Measurements from ENCODE around the gene TSR2.

DNA sequence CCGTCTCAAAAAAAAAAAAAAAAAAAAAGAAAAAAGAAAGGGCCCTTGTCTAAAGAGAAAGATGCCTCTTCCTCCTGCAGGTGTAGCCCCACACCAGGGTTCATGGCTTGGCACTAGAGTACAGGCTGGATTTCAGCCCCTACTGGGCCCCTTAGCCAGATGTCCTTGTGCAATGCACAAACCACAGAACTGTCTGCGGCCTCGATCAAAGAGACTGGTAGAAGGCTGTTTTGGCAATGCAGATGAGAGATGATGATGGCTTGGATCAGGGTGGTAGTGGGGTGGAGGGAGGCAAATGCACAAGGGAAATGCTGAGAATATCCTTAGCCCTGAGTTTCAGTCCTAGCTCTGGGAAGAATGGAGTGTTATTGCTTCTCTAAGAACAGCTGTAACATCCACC, 26.5 kb upstream of the TSR2 start:
- TF ChIP-seq, protein P1, sequence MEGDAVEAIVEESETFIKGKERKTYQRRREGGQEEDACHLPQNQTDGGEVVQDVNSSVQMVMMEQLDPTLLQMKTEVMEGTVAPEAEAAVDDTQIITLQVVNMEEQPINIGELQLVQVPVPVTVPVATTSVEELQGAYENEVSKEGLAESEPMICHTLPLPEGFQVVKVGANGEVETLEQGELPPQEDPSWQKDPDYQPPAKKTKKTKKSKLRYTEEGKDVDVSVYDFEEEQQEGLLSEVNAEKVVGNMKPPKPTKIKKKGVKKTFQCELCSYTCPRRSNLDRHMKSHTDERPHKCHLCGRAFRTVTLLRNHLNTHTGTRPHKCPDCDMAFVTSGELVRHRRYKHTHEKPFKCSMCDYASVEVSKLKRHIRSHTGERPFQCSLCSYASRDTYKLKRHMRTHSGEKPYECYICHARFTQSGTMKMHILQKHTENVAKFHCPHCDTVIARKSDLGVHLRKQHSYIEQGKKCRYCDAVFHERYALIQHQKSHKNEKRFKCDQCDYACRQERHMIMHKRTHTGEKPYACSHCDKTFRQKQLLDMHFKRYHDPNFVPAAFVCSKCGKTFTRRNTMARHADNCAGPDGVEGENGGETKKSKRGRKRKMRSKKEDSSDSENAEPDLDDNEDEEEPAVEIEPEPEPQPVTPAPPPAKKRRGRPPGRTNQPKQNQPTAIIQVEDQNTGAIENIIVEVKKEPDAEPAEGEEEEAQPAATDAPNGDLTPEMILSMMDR (IDR thresholded peaks at IDR 0.05; ENCODE audit: insufficient read depth, low read length, poor library complexity, severe bottlenecking): no peak
- no peak for TF ChIP-seq EZH2phosphoT487 (conservative IDR thresholded peaks at IDR 0.05; ENCODE audit: low read length)

Measured in SU-DHL-6 (cell line).